Kidney glomerular epithelial cell (primary cell): ENCODE results near the gene MS4A1.
"Not testable (repeated sequence)": the region's sequence is repeated elsewhere in the genome, so short reads cannot be mapped to it uniquely, and the experiment has no call there.

Experiments
- DNase-seq: peaks from one replicate; lab custom pipeline; 2025; lab: John Stamatoyannopoulos, UW

The MS4A1 gene

GRCh38 chr11:60455531-60456042, at the start of gene MS4A1:
TSS of gene MS4A1 (plus strand) at chr11:60455847. CDS start at chr11:60462375, 6,528 bp downstream.
- no peak for DNase-seq

- no peak for DNase-seq
Measured at GRCh38 chr11:60420015-60420414, 35.6 kb upstream of the MS4A1 start.

- DNase-seq, result no peak
Measured at GRCh38 chr11:60422609-60423008, 33.0 kb upstream of the MS4A1 start.

- no peak for DNase-seq
Measured at GRCh38 chr11:60428517-60428916, 27.1 kb upstream of the MS4A1 start.

GRCh38 chr11:60429272-60429671, 26.4 kb upstream of the MS4A1 start, which contains the start of gene MS4A5:
TSS of gene MS4A5 (plus strand) at chr11:60429572. CDS start at chr11:60429675, 103 bp downstream.
- DNase-seq, result no peak

GRCh38 chr11:60431251-60431650, 24.4 kb upstream of the MS4A1 start:
- no peak for DNase-seq

- DNase-seq, result no peak
Measured at GRCh38 chr11:60433401-60433800, 22.2 kb upstream of the MS4A1 start.

- no peak for DNase-seq
Measured at GRCh38 chr11:60447070-60447469, 8.6 kb upstream of the MS4A1 start.

GRCh38 chr11:60447846-60448245, 7.8 kb upstream of the MS4A1 start:
- DNase-seq, result no peak

GRCh38 chr11:60451185-60451584, 4.5 kb upstream of the MS4A1 start:
- not testable (repeated sequence) for DNase-seq

- DNase-seq, result no peak
Measured at GRCh38 chr11:60454212-60454611, 1.4 kb upstream of the MS4A1 start.

- no peak for DNase-seq
Measured at GRCh38 chr11:60457576-60457975, 1.9 kb downstream of the MS4A1 start.

- no peak for DNase-seq
Measured at GRCh38 chr11:60459345-60459744, 3.7 kb downstream of the MS4A1 start.

GRCh38 chr11:60468829-60469228, 13.2 kb downstream of the MS4A1 start:
- DNase-seq, result no peak

- DNase-seq, result no peak
Measured at GRCh38 chr11:60469723-60470122, 14.1 kb downstream of the MS4A1 start.

GRCh38 chr11:60477035-60477445, 21.4 kb downstream of the MS4A1 start:
- no peak for DNase-seq

- no peak for DNase-seq
Measured at GRCh38 chr11:60482361-60482760, 26.7 kb downstream of the MS4A1 start.

GRCh38 chr11:60485987-60486386, 30.3 kb downstream of the MS4A1 start:
- no peak for DNase-seq

- DNase-seq, result no peak
Measured at GRCh38 chr11:60492488-60493009, 36.9 kb downstream of the MS4A1 start, which contains the start of gene MS4A12. TSS of gene MS4A12 (plus strand) at chr11:60492778. CDS start at chr11:60497319, 4,541 bp downstream.

- DNase-seq, result no peak
Measured at GRCh38 chr11:60493454-60493853, 37.8 kb downstream of the MS4A1 start.

GRCh38 chr11:60498399-60498798, 42.8 kb downstream of the MS4A1 start:
- no peak for DNase-seq

GRCh38 chr11:60498853-60499252, 43.2 kb downstream of the MS4A1 start:
- DNase-seq, result peak; percentile 30

GRCh38 chr11:60500276-60500910, 44.7 kb downstream of the MS4A1 start:
- peak; percentile 91 for DNase-seq
